SK-N-SH (cell line): Measurements from ENCODE around the gene SGPL1. TPM values are rescaled to one million over a fixed set of nuclear protein-coding genes. Genes with fewer than 3 reads are reported as not detected.

Source experiments
- CTCF ChIA-PET: fragments of 300-600, 350-600 bp; formaldehyde crosslinking; extraction: SDS; loops from one replicate; lab custom pipeline; 2021; lab: Yijun Ruan, JAX
- POLR2A ChIA-PET: fragments of 350-600 bp; sonication (Branson Sonifier 250); formaldehyde crosslinking; extraction: SDS; loops from one replicate; lab custom pipeline; 2020; ENCODE audit warnings: antibody characterized with exemption, inconsistent platforms; lab: Yijun Ruan, JAX
- DNase-seq: peaks from one replicate; pipeline ENCODE4 v3.0.0; 2012
- H2AFZ ChIP-seq: fragments of 200-600 bp; sonication (generic); 2 replicates; pipeline ENCODE4 v1.8.1; 2016; ENCODE audit warnings: antibody characterized with exemption, mild to moderate bottlenecking, low read depth
- H3F3A ChIP-seq: fragments of 200-600 bp; sonication (generic); replicated peaks from 2 replicates; pipeline ENCODE3; 2016; ENCODE audit warnings: antibody characterized with exemption, mild to moderate bottlenecking; ENCODE audit not compliant: insufficient read depth
- H3K27ac ChIP-seq, 2 experiments: fragments of 200-500 bp in 1 of 2; fragments of 200-600 bp in 1 of 2; sonication (Bioruptor generic) in 1 of 2; sonication (generic), shearing (Covaris generic) in 1 of 2; 2 replicates each; pipeline versions ENCODE4 v1.5.1 to v1.6.1; 2014 to 2016; ENCODE audit warnings: low read depth in 2 of 2, inconsistent platforms in 1 of 2, low read length in 1 of 2, mild to moderate bottlenecking in 1 of 2, mixed read lengths in 1 of 2
- H3K27me3 ChIP-seq: fragments of 200-600 bp; sonication (generic), shearing (Covaris generic); 2 replicates; pipeline ENCODE4 v1.6.1; 2016; ENCODE audit warnings: mixed run types; ENCODE audit not compliant: insufficient read depth
- H3K36me3 ChIP-seq, 2 experiments: fragments of 200-500 bp in 1 of 2; fragments of 200-600 bp in 1 of 2; sonication (Bioruptor generic) in 1 of 2; sonication (generic) in 1 of 2; replicated peaks in 1 of 2; 2 replicates each; pipeline versions ENCODE3 to v1.5.1; 2014 to 2016; ENCODE audit warnings: low read length in 1 of 2, mild to moderate bottlenecking in 1 of 2; ENCODE audit not compliant: insufficient read depth in 2 of 2, control insufficient read depth in 1 of 2
- H3K4me1 ChIP-seq, 2 experiments: fragments of 200-500 bp in 1 of 2; fragments of 200-600 bp in 1 of 2; sonication (Bioruptor generic) in 1 of 2; sonication (generic), shearing (Covaris generic) in 1 of 2; 2 replicates each; pipeline versions ENCODE4 v1.5.1 to v1.6.1; 2014 to 2016; ENCODE audit warnings: low read depth in 1 of 2, low read length in 1 of 2, mixed run types in 1 of 2; ENCODE audit not compliant: insufficient read depth in 2 of 2, control insufficient read depth in 1 of 2
- H3K4me2 ChIP-seq: fragments of 200-600 bp; sonication (generic), shearing (Covaris generic); 2 replicates; pipeline ENCODE4 v1.6.1; 2017; ENCODE audit warnings: mixed run types
- H3K4me3 ChIP-seq, 2 experiments: fragments of 200-500 bp in 1 of 2; fragments of 200-600 bp in 1 of 2; sonication (Bioruptor generic) in 1 of 2; sonication (generic), shearing (Covaris generic) in 1 of 2; 2 replicates each; pipeline versions ENCODE4 v1.5.1 to v1.8.1; 2014 to 2016; ENCODE audit warnings: low read depth in 2 of 2, inconsistent platforms in 1 of 2, low read length in 1 of 2, mild to moderate bottlenecking in 1 of 2, mixed read lengths in 1 of 2, moderate library complexity in 1 of 2
- H3K79me2 ChIP-seq: fragments of 200-600 bp; sonication (generic); 2 replicates; pipeline ENCODE4 v1.8.1; 2017; ENCODE audit warnings: mild to moderate bottlenecking; ENCODE audit not compliant: insufficient read depth
- H3K9ac ChIP-seq: fragments of 200-600 bp; sonication (generic); 2 replicates; pipeline ENCODE4 v1.6.1; 2017; ENCODE audit warnings: mixed run types
- H3K9me2 ChIP-seq: fragments of 200-600 bp; sonication (generic); 2 replicates; pipeline ENCODE4 v1.6.1; 2017; ENCODE audit warnings: mixed run types
- H3K9me3 ChIP-seq: fragments of 200-600 bp; sonication (generic); 2 replicates; pipeline ENCODE4 v1.6.1; 2017; ENCODE audit warnings: mixed run types, mild to moderate bottlenecking, moderate library complexity
- H4K20me1 ChIP-seq: fragments of 200-600 bp; sonication (generic); 2 replicates; pipeline ENCODE4 v1.6.1; 2017; ENCODE audit warnings: mild to moderate bottlenecking, mixed run types; ENCODE audit not compliant: insufficient read depth
- CTCF ChIP-seq: fragments of 200-600 bp; sonication (generic); IDR thresholded peaks from 2 replicates; pipeline ENCODE4 v1.6.1; 2017; ENCODE audit warnings: antibody characterized with exemption, mild to moderate bottlenecking, moderate library complexity
- EP300 ChIP-seq, 2 experiments: IDR thresholded peaks; 2 replicates each; pipeline versions ENCODE4 v1.4.0 to v1.6.1; 2012; ENCODE audit warnings: borderline replicate concordance in 1 of 2, low read depth in 1 of 2, low read length in 1 of 2
- EZH2phosphoT487 ChIP-seq: fragments of 200-600 bp; sonication (generic); IDR thresholded peaks from 2 replicates; pipeline ENCODE4 v1.6.1; 2017; ENCODE audit warnings: low read depth, mixed run types, mild to moderate bottlenecking, antibody characterized with exemption, moderate library complexity, borderline replicate concordance
- FOXJ3 ChIP-seq: sonication (generic); formaldehyde crosslinking; IDR thresholded peaks from 2 replicates; pipeline ENCODE4 v1.5.1; 2020; ENCODE audit warnings: mild to moderate bottlenecking, missing genetic modification reagents
- FOXM1 ChIP-seq: IDR thresholded peaks from 2 replicates; pipeline ENCODE4 v1.4.0; 2012; ENCODE audit warnings: low read depth, mild to moderate bottlenecking
- IRF3 ChIP-seq: fragments of 150-350 bp; IDR thresholded peaks from 2 replicates; pipeline ENCODE4 v1.6.1; 2016; ENCODE audit warnings: mild to moderate bottlenecking, low read depth, low read length
- MEF2A ChIP-seq: IDR thresholded peaks from 2 replicates; pipeline ENCODE4 v1.4.0; 2012; ENCODE audit warnings: low read depth, borderline replicate concordance
- MXI1 ChIP-seq: IDR thresholded peaks from 2 replicates; pipeline ENCODE4 v1.6.1; 2012; ENCODE audit warnings: mild to moderate bottlenecking, low read depth, low read length, improper control_type of control experiment
- RAD21 ChIP-seq: IDR thresholded peaks from 2 replicates; pipeline ENCODE4 v1.6.1; 2012; ENCODE audit warnings: mild to moderate bottlenecking, low read length
- RCOR1 ChIP-seq: fragments of 150-350 bp; IDR thresholded peaks from 2 replicates; pipeline ENCODE4 v1.6.1; 2017; ENCODE audit warnings: antibody characterized with exemption, low read length
- RFX5 ChIP-seq: IDR thresholded peaks from 2 replicates; pipeline ENCODE4 v1.6.1; 2012; ENCODE audit warnings: mild to moderate bottlenecking, improper control_type of control experiment, low read length
- TEAD4 ChIP-seq: IDR thresholded peaks from 2 replicates; pipeline ENCODE4 v1.4.0; 2012; ENCODE audit warnings: mild to moderate bottlenecking, borderline replicate concordance; ENCODE audit not compliant: insufficient read depth
- WGBS: methylation state at CpG from one replicate; pipeline ENCODE4 v1.1.6; 2017; ENCODE audit warnings: low lambda C conversion rate; 5-methylcytosine and 5-hydroxymethylcytosine counted together
- polyA plus RNA-seq, 3 experiments: library from polyadenylated mRNA; depleted of rRNA; stranded (reverse); fragments of >200 nt; gene quantifications; 2 replicates each; pipeline ENCODE4 v1.2.3, GENCODE V29; 2012
- TF ChIP-seq, protein P1 (sequence below): IDR thresholded peaks from 2 replicates; pipeline ENCODE4 v1.6.1; 2012; ENCODE audit warnings: mild to moderate bottlenecking, low read depth, low read length, moderate library complexity
- TF ChIP-seq, protein P2 (sequence below): IDR thresholded peaks from 2 replicates; pipeline ENCODE4 v1.4.0; 2012; ENCODE audit warnings: low read depth, borderline replicate concordance
- TF ChIP-seq, protein P3 (sequence below): fragments of 150-350 bp; IDR thresholded peaks from 2 replicates; pipeline ENCODE4 v1.6.1; 2017; ENCODE audit warnings: antibody characterized with exemption, low read length, low read depth, borderline replicate concordance

The SGPL1 gene
- polyA plus RNA-seq, 1 of the 3 experiments (the other 2 are of a cell fraction): 11.8 TPM

DNA sequence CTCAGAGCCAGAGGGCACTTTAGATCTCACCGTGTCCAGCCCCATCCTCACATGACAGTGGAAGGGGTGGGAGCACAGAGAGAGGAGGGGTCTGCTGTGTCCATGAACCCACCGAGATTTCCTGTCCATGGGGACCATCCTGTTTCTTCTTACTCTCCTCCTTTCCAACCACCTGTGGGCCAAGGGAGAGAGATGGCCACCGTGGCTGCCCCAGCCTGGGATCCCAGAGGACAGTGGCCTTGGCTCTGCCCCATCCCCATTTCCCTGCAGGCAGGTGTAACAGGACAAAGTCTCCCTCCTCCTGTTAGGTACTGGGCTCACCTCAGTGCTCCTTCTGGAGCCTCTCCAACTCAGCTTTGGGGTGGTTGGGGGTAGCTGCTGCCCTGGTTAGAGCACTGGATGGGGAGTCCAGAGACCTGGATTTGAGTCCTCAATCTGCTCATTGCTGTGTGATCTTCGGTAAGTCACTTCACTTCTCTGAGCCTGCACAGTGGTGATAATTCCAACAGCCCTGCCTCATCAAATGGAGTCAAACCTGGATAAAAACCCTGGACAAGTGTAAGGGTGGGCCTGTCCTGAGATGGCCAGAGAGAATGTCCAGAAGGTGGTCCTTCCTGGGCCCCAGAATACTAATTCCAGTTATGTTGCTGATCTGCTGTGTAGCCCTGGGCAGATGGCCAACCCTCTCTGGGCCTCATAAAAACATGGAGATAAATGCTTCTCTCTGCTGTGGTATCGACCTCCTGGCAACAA lies 90.5 kb downstream of the SGPL1 start:
- Histone ChIP-seq H3K4me3 (no peak overlapping the region), H2AFZ (no peak overlapping the region), H3K4me2 (no peak overlapping the region), H3K27ac (no peak overlapping the region), H3F3A (no peaks in the 10 kb centered on the region), H3K9ac (no peak overlapping the region), H3K9me3 (no peaks in the 10 kb centered on the region), H3K36me3 (no peaks in the 10 kb centered on the region), H4K20me1 (no peaks in the 10 kb centered on the region), H3K9me2 (no peaks in the 10 kb centered on the region), H3K4me1 (peaks cover 0 to 8% of the 10 kb centered on the region in 2 experiments; a peak in 1 of 4 replicates), H3K79me2 (no peaks in the 10 kb centered on the region), H3K27me3 (no peaks in the 10 kb centered on the region)
- no peak for TF ChIP-seq RFX5
- TF ChIP-seq IRF3: no peak
- TF ChIP-seq RCOR1: no peak
- no peak for TF ChIP-seq MXI1
- no peak for TF ChIP-seq EP300 (IDR thresholded peaks at IDR 0.05; ENCODE audit: borderline replicate concordance in 1 of 2, low read depth in 1 of 2, low read length in 1 of 2)
- TF ChIP-seq MEF2A: no peak
- TF ChIP-seq RAD21: no peak
- TF ChIP-seq, protein P1, sequence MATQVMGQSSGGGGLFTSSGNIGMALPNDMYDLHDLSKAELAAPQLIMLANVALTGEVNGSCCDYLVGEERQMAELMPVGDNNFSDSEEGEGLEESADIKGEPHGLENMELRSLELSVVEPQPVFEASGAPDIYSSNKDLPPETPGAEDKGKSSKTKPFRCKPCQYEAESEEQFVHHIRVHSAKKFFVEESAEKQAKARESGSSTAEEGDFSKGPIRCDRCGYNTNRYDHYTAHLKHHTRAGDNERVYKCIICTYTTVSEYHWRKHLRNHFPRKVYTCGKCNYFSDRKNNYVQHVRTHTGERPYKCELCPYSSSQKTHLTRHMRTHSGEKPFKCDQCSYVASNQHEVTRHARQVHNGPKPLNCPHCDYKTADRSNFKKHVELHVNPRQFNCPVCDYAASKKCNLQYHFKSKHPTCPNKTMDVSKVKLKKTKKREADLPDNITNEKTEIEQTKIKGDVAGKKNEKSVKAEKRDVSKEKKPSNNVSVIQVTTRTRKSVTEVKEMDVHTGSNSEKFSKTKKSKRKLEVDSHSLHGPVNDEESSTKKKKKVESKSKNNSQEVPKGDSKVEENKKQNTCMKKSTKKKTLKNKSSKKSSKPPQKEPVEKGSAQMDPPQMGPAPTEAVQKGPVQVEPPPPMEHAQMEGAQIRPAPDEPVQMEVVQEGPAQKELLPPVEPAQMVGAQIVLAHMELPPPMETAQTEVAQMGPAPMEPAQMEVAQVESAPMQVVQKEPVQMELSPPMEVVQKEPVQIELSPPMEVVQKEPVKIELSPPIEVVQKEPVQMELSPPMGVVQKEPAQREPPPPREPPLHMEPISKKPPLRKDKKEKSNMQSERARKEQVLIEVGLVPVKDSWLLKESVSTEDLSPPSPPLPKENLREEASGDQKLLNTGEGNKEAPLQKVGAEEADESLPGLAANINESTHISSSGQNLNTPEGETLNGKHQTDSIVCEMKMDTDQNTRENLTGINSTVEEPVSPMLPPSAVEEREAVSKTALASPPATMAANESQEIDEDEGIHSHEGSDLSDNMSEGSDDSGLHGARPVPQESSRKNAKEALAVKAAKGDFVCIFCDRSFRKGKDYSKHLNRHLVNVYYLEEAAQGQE: no peak
- TF ChIP-seq FOXJ3 (CRISPR knock-in tag): no peak
- no peak for TF ChIP-seq EZH2phosphoT487
- TF ChIP-seq, protein P2, sequence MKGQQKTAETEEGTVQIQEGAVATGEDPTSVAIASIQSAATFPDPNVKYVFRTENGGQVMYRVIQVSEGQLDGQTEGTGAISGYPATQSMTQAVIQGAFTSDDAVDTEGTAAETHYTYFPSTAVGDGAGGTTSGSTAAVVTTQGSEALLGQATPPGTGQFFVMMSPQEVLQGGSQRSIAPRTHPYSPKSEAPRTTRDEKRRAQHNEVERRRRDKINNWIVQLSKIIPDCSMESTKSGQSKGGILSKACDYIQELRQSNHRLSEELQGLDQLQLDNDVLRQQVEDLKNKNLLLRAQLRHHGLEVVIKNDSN: no peak
- no peak for TF ChIP-seq CTCF
- TF ChIP-seq, protein P3, sequence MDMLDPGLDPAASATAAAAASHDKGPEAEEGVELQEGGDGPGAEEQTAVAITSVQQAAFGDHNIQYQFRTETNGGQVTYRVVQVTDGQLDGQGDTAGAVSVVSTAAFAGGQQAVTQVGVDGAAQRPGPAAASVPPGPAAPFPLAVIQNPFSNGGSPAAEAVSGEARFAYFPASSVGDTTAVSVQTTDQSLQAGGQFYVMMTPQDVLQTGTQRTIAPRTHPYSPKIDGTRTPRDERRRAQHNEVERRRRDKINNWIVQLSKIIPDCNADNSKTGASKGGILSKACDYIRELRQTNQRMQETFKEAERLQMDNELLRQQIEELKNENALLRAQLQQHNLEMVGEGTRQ: no peak
- no peak for TF ChIP-seq TEAD4
- no peak for TF ChIP-seq FOXM1
- 26% methylated on average over 4 of the region's 5 CpGs for WGBS
- ChIA-PET POLR2A (no interaction called here), CTCF (interaction anchor here (0.6 to 8.7 kb wide), 9 partner anchors 9 to 379 kb away, joined by 3 to 130 read pairs (median 35); partner anchors contain the start of gene PCBD1)
- DNase-seq: no peak
